ENCODE results near the gene ZNF74.
A peak's percentile ranks its signal among the peaks of the same experiment; 100 is the strongest.
"Not testable (repeated sequence)": the region's sequence is repeated elsewhere in the genome, so short reads cannot be mapped to it uniquely, and the experiment has no call there.

The ZNF74 gene

GRCh38 chr22:20401376-20402014 is 7.5 kb downstream of the ZNF74 start:
- DNase-seq, result no peak

GRCh38 chr22:20402960-20403778 is 9.2 kb downstream of the ZNF74 start:
- DNase-seq, result no peak

- no peak for DNase-seq
These were observed 9.8 kb downstream of the ZNF74 start for GRCh38 chr22:20403779-20404140.

GRCh38 chr22:20404881-20405280 is 10.9 kb downstream of the ZNF74 start:
- no peak for DNase-seq

- no peak for DNase-seq
These were observed 11.5 kb downstream of the ZNF74 start for GRCh38 chr22:20405291-20405930.

- no peak for DNase-seq
These were observed 12.2 kb downstream of the ZNF74 start for GRCh38 chr22:20405931-20406685.

- no peak for DNase-seq
These were observed 12.9 kb downstream of the ZNF74 start for GRCh38 chr22:20406686-20407408.

GRCh38 chr22:20407829-20408228 is 13.9 kb downstream of the ZNF74 start:
- no peak for DNase-seq

- no peak for DNase-seq
These were observed 14.9 kb downstream of the ZNF74 start for GRCh38 chr22:20408891-20409290.

- not testable (repeated sequence) for DNase-seq
These were observed 15.4 kb downstream of the ZNF74 start for GRCh38 chr22:20409385-20409784.

GRCh38 chr22:20412474-20413216 is 18.7 kb downstream of the ZNF74 start:
- DNase-seq, result no peak

- no peak for DNase-seq
These were observed 19.5 kb downstream of the ZNF74 start for GRCh38 chr22:20413217-20414058.

- DNase-seq, result no peak
These were observed 20.1 kb downstream of the ZNF74 start for GRCh38 chr22:20414059-20414440.

- no peak for DNase-seq
These were observed 20.5 kb downstream of the ZNF74 start for GRCh38 chr22:20414450-20414849.

GRCh38 chr22:20415241-20415640 is 21.3 kb downstream of the ZNF74 start:
- DNase-seq, result not testable (repeated sequence)

- DNase-seq, result not testable (repeated sequence)
These were observed 21.7 kb downstream of the ZNF74 start for GRCh38 chr22:20415699-20416098.

- peak; percentile 76 for DNase-seq
These were observed 24.3 kb downstream of the ZNF74 start for GRCh38 chr22:20418211-20418788.

GRCh38 chr22:20419664-20419951 is 25.7 kb downstream of the ZNF74 start:
- DNase-seq, result no peak

- no peak for DNase-seq
These were observed 26.3 kb downstream of the ZNF74 start for GRCh38 chr22:20420157-20420842.

GRCh38 chr22:20421507-20421874 is 27.5 kb downstream of the ZNF74 start:
- DNase-seq, result no peak

Data from DMS53 (cell line).